GM19099 (cell line): ENCODE measurements around the gene CAPG.

ENCODE experiments used
- POLR2A ChIP-seq: IDR thresholded peaks from 3 replicates; pipeline ENCODE4 v1.6.1; 2011; ENCODE audit warnings: low read depth; ENCODE audit not compliant: insufficient read length; ENCODE audit errors: extremely low read depth

CAPG gene

DNA sequence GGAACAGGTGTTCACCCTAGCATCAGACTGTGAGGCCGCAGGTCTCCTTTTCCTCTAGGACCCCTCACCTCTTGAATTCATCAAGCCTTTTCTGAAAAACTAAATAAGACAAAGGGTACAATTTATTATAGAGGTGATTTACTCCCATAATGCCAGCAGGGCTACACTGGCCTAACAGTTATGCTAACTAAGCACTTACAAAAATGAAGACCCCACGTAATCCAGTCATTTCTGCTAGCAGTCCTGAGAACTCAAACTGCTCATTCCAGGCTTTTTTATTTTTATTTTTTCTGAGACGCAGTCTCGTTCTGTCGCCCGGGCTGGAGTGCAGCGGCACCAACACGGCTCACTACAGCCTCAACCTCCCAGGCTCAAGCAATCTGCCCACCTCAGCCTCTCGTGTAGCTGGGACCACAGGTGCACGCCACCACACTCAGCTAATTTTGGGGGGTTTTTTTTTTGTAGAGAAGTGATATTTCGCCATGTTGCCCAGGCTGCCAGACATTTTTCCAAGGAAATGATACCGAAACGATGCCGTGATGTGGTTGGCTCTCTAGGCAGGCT lies 14.2 kb downstream of the CAPG start:
- no peak for TF ChIP-seq POLR2A

DNA sequence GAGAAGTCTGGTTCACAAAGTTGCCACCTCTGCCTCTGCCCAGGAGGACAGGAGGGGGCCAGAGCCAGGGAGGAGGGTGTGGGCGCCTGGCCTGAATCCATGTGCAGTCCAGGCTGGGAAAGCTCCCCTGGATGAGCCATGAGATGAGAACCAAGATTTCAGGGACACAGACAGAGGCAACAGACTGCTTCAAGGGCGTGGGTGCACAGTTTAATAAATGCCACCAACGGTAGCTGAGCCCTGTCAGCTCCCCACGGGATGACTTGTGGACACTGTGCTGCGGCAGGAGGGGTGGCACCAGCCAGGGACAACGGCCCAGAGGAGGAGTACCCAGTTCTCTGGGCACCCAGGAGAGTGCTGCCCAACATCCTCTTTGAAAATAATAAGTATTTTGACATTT lies 15.2 kb downstream of the CAPG start:
- TF ChIP-seq POLR2A = no peak

DNA sequence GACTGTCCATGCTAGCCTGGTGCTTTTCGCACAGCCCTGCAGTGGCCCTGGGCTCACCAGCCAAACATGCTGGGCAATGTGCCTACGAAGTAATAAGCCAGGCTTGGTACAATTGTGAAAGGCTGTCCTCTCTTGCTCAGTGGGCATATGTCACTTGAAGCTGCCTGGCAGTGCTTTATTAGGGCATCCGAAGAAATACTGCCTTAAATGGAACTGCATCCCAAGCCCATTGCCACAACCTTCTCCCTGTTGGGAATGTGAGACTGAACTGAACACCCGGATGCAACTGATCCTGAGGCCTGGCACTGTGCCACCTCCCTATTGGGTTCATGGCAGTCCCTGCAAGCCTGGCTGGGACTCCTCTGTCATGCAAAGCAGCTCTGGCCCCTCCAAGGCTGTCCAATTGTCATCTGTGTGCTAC lies 15.9 kb downstream of the CAPG start:
- TF ChIP-seq POLR2A = no peak

DNA sequence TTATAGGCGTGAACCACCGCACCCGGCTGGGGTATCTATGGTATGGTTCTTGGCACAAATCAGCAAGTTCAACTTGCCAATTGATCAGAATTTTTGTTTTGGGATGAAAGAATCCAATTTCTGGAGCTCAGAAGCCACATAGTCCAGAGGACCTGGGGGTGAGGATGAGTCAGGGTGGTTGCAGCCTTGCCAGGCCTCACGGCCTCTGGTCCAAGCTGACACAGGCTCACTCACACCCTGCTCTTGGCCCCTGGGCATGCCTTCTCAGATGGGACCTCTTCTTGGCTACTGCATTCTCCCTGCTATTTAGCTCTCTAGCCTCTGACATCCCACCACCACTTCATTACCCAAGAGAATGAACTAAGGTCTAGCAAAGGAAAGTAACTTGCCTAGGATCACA lies 16.3 kb downstream of the CAPG start:
- no peak for TF ChIP-seq POLR2A

DNA sequence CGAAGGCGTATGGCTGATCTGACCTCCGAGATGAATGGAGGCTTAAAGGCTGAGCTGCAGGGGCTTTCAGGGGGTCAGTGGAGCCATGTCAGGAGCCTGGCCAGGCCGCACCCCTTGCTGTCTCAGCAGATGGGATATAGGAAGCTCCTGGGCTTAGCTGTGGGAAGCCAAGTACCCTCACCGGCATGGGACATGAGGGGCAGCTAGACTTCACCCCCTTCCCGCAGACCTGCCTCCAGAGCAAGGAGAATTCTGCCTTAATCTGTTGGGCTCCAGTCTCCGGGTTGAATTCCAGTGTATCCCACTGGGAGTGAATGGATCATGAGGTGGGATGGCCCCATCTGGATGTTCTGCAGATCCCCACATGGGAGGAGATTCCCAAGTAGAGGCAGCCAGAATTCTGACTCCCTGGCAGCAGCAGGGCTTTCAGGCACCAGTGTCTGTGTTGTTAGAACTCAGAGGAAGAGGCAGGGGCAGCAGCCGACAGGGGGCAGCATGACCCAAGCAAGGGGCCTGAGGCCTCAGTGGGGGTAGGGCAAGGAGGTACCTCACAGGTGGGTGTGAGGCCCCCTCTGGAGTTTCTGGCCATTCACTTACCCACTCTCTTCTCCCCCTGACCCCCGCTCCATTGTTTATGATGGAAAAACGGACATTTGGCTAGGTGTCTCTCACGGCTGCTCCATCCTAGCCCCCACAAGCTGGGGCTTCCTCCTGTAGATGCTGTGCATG lies 19.1 kb downstream of the CAPG start:
- TF ChIP-seq POLR2A = no peak

DNA sequence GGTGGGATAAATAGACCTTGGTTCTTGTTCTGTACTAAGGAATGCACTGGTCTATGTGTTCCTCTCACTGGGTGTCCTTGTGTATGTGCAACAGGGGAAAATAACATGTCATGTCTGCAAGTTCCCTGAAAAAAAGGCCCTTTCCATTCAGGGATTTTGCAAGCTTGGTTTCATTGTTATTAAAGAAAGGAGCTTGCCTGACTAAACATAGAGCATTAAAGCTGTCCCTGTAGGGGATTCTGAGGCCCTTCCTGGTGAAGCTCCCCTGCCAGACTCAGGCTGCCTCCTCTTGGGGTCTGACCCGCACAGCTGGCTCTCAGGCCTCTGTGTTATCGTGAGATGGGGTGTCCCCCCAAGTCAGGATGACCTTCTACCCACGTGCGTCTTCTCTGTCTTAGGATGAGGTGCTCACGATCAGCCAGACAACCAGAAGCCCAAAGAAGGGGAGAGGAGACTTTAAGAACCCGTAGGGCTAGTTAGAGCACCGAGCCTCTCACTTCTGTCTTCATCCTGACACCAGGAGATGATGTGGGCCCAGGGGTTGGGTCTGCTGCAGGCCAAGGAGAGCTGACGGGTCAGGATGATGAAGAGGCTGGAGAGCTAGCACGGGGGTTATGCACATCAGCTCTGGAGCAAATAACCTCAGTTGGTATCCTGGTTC lies 21.2 kb downstream of the CAPG start:
- no peak for TF ChIP-seq POLR2A

DNA sequence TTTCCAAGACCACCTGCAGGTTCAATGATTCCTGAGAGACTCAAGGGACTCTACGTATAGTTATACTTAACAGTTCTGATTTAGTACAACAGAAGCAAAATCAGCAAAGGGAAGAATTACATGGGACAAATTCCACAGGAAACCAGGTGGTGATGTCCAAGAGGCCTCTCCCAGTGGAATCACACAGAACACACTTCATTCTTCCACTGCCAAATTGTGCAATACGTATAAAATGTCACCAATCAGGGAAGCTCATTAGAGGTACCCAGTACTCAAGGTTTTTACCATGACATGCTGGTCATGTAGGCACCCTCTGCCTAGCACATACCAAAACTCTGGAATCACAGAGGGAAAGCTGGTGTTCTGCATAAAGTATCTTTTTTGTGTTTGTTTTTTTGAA lies 22.4 kb downstream of the CAPG start:
- TF ChIP-seq POLR2A = no peak

DNA sequence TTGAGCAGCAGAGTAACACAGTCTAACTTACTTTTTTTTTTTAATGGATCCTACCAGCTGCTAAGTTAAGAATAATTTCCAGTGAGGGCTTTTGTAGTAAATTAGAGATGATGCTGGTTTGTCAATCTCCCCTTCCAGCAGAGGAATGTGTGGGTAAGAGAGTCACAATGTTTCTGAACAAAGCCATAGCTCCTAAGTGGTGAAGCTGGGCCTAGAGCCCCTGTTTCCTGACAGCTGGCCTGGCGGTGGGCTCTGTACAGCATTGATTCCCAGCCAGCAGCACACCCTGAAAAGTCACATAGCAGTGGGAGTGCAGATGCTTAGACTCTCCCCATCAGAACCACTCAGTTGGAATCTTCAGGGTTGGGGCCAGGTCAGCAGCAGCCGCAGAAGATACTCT lies 24.4 kb downstream of the CAPG start:
- no peak for TF ChIP-seq POLR2A

DNA sequence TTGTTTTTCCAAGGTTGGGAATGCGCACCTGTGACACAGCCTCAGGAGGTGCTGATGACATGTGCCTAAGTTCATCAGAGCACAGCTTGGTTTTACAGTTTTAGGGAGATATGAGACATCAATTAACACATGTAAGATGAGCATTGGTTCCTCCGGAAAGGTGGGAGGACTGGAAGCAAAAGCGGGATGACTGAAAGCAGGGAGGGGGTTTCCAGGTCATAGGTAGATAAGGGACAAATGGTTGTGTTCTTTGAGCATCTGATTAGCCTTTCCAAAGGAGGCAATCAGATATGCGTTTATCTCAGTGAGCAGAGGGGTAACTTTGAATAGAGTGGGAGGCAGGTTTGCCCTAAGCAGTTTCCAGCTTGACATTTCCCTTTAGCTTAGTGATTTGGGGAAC lies 26.3 kb downstream of the CAPG start:
- no peak for TF ChIP-seq POLR2A

DNA sequence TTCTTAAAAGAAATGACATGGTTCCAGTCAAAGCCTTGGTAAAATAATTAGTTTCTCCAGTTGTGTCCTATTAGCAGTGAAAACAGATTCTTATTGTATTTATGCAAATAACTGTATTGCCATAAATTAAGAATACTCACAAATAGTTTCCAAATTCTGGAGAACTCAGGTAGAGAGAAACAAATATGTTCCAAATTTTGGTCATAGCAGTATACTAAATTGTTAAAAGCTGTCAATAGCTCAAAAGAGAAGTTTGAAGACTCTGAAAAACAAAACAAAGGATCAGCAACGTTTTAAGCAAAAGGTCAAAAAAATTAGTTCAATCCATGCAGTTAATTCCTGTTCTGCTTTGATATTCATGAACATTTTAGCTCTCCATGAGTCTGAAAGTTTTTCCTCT lies 30.1 kb downstream of the CAPG start:
- TF ChIP-seq POLR2A = no peak

DNA sequence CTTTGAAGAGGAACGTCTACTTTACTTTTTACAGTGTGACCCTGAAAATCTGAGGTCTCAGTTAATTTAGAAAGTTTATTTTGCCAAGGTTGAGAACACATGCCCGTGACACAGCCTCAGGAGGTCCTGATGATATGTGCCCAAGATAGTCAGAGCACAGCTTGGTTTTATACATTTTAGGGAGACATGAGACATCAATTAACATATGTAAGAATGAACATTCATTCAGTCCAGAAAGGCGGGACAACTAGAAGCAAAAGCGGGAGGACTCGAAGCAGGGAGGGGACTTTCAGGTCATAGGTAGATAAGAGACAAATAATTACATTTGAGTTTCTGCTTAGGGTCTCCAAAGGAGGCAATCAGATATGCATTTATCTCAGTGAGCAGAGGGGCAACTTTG lies 31.9 kb downstream of the CAPG start:
- no peak for TF ChIP-seq POLR2A

DNA sequence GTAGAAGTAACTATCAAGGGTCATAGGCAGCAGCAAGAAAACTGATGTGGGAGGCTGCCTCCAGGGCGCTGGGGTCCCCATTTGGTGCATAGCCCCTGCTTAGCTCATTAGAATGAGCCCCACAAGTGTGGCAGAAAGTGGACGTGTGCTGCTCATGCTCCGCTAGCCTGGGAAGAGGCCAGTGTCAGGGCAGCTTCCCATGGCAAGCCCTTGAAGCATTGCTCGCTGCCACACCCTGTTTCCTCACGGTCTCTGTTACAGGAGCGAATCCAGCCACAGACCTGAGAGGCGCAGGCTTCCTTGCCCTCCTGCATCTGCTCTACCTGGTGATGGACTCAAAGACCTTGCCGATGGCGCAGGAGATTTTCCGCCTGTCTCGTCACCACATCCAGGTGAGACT lies 33.1 kb downstream of the CAPG start:
- no peak for TF ChIP-seq POLR2A

DNA sequence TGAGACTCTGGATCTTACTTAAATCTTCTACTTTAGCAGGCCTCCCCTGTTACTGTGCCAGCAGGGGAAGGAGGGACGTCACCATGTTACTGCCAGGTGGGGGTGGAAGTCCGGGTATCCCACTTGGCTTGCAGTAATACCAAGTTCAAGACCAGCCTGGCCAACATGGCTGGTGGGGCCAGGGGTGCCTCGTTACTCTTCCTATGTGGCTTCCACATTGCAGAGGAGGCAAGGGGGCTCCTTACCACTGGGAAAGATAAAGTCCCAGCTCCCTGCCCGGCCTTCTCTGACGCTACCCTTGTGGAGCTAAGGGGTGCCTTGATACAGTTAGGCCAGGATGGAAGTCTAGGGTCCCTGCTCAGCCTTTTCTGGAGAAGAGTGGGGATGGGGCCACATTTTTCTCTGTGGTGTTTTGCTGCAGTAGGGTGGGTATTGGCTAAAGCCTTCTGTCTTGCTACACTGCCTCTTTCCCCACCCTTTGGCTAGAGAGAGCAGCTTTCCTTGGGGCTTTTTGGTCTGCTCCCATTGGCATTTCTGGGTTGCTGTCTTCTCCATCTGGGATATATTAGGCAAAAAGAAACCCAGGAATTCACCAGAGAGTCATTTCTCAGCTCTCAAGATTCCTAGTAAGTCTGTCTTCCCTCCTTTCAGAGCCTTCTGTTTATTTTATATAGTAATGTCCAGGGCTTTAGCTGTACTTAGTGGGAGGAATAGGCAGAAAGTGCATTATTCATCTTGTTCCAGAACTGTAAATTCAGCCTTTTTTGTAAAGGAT lies 33.7 kb downstream of the CAPG start:
- TF ChIP-seq POLR2A = no peak

DNA sequence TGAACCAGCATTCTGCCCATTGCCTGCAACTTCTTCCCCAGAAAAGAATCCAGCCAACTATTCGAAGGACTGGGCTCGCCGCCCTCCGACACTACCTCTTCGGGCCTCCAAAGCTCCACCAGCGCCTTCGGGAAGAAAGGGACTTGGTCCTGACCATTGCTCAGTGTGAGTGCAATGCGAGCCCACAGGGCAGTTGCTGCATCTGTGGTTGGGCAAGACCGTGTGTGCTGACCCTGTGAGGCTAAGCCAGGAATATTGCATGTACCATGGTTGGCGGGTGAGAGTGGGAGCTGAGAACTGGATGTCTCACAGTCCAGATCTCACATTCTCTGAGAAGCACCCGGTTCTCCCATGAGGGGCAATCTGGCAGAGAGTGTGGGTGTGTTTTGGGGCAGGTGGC lies 39.1 kb downstream of the CAPG start:
- TF ChIP-seq POLR2A = no peak

DNA sequence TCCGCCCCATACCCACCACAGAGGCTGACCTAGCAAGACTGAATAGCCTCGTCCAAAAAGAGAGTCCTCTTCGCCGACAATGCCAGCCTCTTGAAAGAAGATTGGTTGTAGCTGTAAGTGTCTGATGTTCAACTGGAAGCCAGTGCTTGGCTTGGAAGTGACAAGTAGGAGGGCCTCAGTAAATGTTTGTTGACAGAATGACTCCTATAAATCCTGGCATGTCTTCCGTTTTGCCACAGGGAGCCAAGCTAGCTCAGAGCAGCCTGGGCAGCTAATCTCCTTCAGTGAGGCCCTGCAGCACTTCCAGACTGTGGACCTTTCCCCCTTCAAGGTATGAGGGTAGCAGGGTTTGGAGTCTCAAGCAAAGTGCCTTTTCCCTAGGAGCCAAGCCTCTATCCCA lies 40.7 kb downstream of the CAPG start:
- TF ChIP-seq POLR2A = no peak

DNA sequence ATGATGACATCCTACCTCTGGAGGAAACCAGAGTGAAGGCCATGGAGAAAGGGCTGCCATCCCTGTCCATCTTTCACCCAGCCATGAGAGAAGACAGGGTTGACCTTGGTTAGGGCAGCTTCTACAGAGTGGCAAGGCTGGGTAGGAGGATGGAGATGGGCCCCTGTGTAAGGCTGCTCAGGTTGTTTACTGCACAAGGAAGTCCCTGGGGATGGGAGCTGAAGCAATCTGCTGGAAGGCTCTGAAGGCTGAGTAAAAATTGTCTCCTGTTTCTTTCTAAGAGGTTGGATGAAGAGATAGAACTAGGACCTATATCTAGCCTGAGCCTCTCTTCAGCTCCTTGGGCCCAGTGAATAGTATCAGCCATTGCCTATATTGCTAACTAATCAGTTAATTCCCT lies 41.2 kb downstream of the CAPG start:
- TF ChIP-seq POLR2A = no peak
